ENCODE data around the gene KDR. TPM values are rescaled to one million over a fixed set of nuclear protein-coding genes. Genes with fewer than 3 reads are reported as not detected.

KDR gene
- total RNA-seq, 4 donors from 2014 or later: 39.5 to 104 (median 61.7) TPM

GRCh38 chr4:55110131-55110530 is 15.3 kb downstream of the KDR start:
- Histone ChIP-seq H3K27ac (replicated peaks in 1 of 4) (no peak overlapping the region), H3K9me3 (no peaks in the 10 kb centered on the region), H3K4me3 (no peak overlapping the region), H3K4me1 (no peaks in the 10 kb centered on the region), H3K36me3 (peaks cover 20 to 83% (median 34%) of the 10 kb centered on the region in 4 donors), H3K27me3 (no peaks in the 10 kb centered on the region)
- 65% methylated on average over 8 of the region's 8 CpGs for WGBS
- DNase-seq (ENCODE audit: extremely low spot score): no peak
- no peak for TF ChIP-seq POLR2AphosphoS5 (IDR thresholded peaks at IDR 0.05)
- no peak for TF ChIP-seq POLR2A (IDR thresholded peaks at IDR 0.05; ENCODE audit: low read depth)
- TF ChIP-seq CTCF (IDR thresholded peaks at IDR 0.05): no peak
- no peak for TF ChIP-seq EP300 (IDR thresholded peaks at IDR 0.05)
- intact Hi-C loops (cut with DNase I): no loop called here

GRCh38 chr4:55107054-55107453 is 18.3 kb downstream of the KDR start:
- Histone ChIP-seq H3K4me1 (peaks cover 0 to 3% (median 0%) of the 10 kb centered on the region in 4 donors), H3K36me3 (peaks cover 13 to 82% (median 24%) of the 10 kb centered on the region in 4 donors), H3K27ac (replicated peaks in 1 of 4) (no peak overlapping the region), H3K9me3 (no peaks in the 10 kb centered on the region), H3K4me3 (no peak overlapping the region), H3K27me3 (no peaks in the 10 kb centered on the region)
- no peak for DNase-seq (ENCODE audit: extremely low spot score)
- no peak for TF ChIP-seq POLR2AphosphoS5 (IDR thresholded peaks at IDR 0.05)
- no peak for TF ChIP-seq CTCF (IDR thresholded peaks at IDR 0.05)
- TF ChIP-seq POLR2A (IDR thresholded peaks at IDR 0.05; ENCODE audit: low read depth): no peak
- TF ChIP-seq EP300 (IDR thresholded peaks at IDR 0.05): no peak
- WGBS: 90% methylated on average over 3 of the region's 3 CpGs
- intact Hi-C loops (cut with DNase I): no loop called here

GRCh38 chr4:55103224-55103623 is 22.2 kb downstream of the KDR start:
- no peak for DNase-seq (ENCODE audit: extremely low spot score)
- TF ChIP-seq POLR2A (IDR thresholded peaks at IDR 0.05; ENCODE audit: low read depth) (no peak), POLR2AphosphoS5 (IDR thresholded peaks at IDR 0.05) (no peak), EP300 (IDR thresholded peaks at IDR 0.05) (no peak), CTCF (IDR thresholded peaks at IDR 0.05) (no peak)
- intact Hi-C loops (cut with DNase I): no loop called here
- 83% methylated on average over 3 of the region's 3 CpGs for WGBS
- Histone ChIP-seq H3K36me3 (peaks cover 12 to 84% (median 28%) of the 10 kb centered on the region in 4 donors), H3K27me3 (no peaks in the 10 kb centered on the region), H3K4me1 (peaks cover 0 to 3% (median 0%) of the 10 kb centered on the region in 4 donors), H3K4me3 (no peak overlapping the region), H3K9me3 (no peaks in the 10 kb centered on the region), H3K27ac (replicated peaks in 1 of 4) (peak overlapping the region in 1 of 4 donors; percentile 15)

GRCh38 chr4:55099816-55100215 is 25.6 kb downstream of the KDR start:
- WGBS: 92% methylated on average over 4 of the region's 4 CpGs
- H3K4me1 ChIP-seq: peaks cover 0 to 3% (median 0%) of the 10 kb centered on the region in 4 donors
- intact Hi-C loops (cut with DNase I): no loop called here
- no peaks in the 10 kb centered on the region for H3K27me3 ChIP-seq
- no peak overlapping the region for H3K27ac ChIP-seq (replicated peaks in 1 of 4)
- H3K9me3 ChIP-seq: no peaks in the 10 kb centered on the region
- H3K4me3 ChIP-seq: no peak overlapping the region
- no peak for DNase-seq (ENCODE audit: extremely low spot score)
- no peak for TF ChIP-seq EP300 (IDR thresholded peaks at IDR 0.05)
- peaks cover 12 to 88% (median 34%) of the 10 kb centered on the region in 4 donors for H3K36me3 ChIP-seq

GRCh38 chr4:55098456-55099204 is 26.8 kb downstream of the KDR start:
- no peak for DNase-seq (ENCODE audit: extremely low spot score)
- TF ChIP-seq POLR2A (IDR thresholded peaks at IDR 0.05; ENCODE audit: low read depth): no peak
- no peak for TF ChIP-seq CTCF (IDR thresholded peaks at IDR 0.05)
- no peak for TF ChIP-seq POLR2AphosphoS5 (IDR thresholded peaks at IDR 0.05)
- no peak for TF ChIP-seq EP300 (IDR thresholded peaks at IDR 0.05)
- no peak overlapping the region for H3K4me3 ChIP-seq
- intact Hi-C loops (cut with DNase I): no loop called here
- no peak overlapping the region for H3K27ac ChIP-seq (replicated peaks in 1 of 4)
- H3K36me3 ChIP-seq: peaks cover 12 to 88% (median 38%) of the 10 kb centered on the region in 4 donors
- no peaks in the 10 kb centered on the region for H3K27me3 ChIP-seq
- no peaks in the 10 kb centered on the region for H3K9me3 ChIP-seq
- WGBS: 92% methylated on average over 10 of the region's 10 CpGs
- H3K4me1 ChIP-seq: peaks cover 0 to 3% (median 0%) of the 10 kb centered on the region in 4 donors

Measured in esophagus muscularis mucosa (tissue), 4 donors.